Transverse colon (tissue), 4 donors: ENCODE results near the gene DPEP2. TPM values are rescaled to one million over a fixed set of nuclear protein-coding genes. Genes with fewer than 3 reads are reported as not detected.

Experiments used
- DNase-seq: peaks from one replicate; pipeline ENCODE4 v3.0.0-alpha.2; 2019
- H3K27ac ChIP-seq, 4 donors: fragments of 200-600 bp; sonication (generic); 2 replicates each; pipeline ENCODE4 v1.5.1; 2016 to 2018; ENCODE audit warnings: inconsistent platforms in 4 of 4
- H3K27me3 ChIP-seq: fragments of 200-600 bp; sonication (generic); 2 replicates; pipeline ENCODE4 v1.5.1; 2017; ENCODE audit warnings: inconsistent platforms
- H3K36me3 ChIP-seq, 4 donors: fragments of 200-600 bp; sonication (generic); 2 replicates each; pipeline ENCODE4 v1.5.1; 2017 to 2019; ENCODE audit warnings: inconsistent platforms in 4 of 4
- H3K4me1 ChIP-seq, 4 donors: fragments of 200-600 bp; sonication (generic); 2 replicates each; pipeline ENCODE4 v1.5.1; 2017 to 2020; ENCODE audit warnings: inconsistent platforms in 4 of 4
- H3K4me3 ChIP-seq, 4 donors: fragments of 200-600 bp; sonication (generic); 1 replicate in 1 of 4; 2 replicates in 3 of 4; pipeline versions ENCODE4 v1.5.1 to v1.6.1; 2017 to 2019; ENCODE audit warnings: inconsistent platforms in 4 of 4
- H3K9me3 ChIP-seq, 2 donors: fragments of 200-600 bp; sonication (generic); 2 replicates each; pipeline ENCODE4 v1.5.1; 2017 to 2019; ENCODE audit warnings: inconsistent platforms in 2 of 2
- EP300 ChIP-seq: sonication (generic); formaldehyde crosslinking; IDR thresholded peaks from one replicate; pipeline ENCODE4 v1.6.1; 2017; ENCODE audit warnings: antibody characterized with exemption, low read depth
- POLR2A ChIP-seq: fragments of 450-650 bp; IDR thresholded peaks from one replicate; pipeline ENCODE4 v1.6.1; 2016; ENCODE audit warnings: antibody characterized with exemption, mild to moderate bottlenecking, moderate library complexity
- POLR2AphosphoS5 ChIP-seq, 3 donors: sonication (generic); formaldehyde crosslinking; IDR thresholded peaks; one replicate each; pipeline ENCODE4 v1.6.1; 2016; ENCODE audit warnings: antibody characterized with exemption in 3 of 3
- WGBS, 2 donors: methylation state at CpG; one replicate each; pipeline ENCODE4 v1.1.5; 2018; ENCODE audit warnings: low coverage in 1 of 2; 5-methylcytosine and 5-hydroxymethylcytosine counted together
- in situ Hi-C, 4 donors: fragments of 200-750 bp; cut with MboI; loops; one replicate each; pipeline versions ENCODE4 v1.15.0 to v1.15.1; 2017; ENCODE audit warnings: low sequenced_read_pairs in 3 of 4, low pct_ligation_motif_present in 1 of 4, low pct_unique_long_range_greater_than_20kb in 1 of 4
- intact Hi-C: fragments of 100-400 bp; cut with DNase I; formaldehyde crosslinking; loops from one replicate; pipeline ENCODE4 v1.15.1; 2023; ENCODE audit warnings: low total_unique reads
- total RNA-seq, 4 donors: library from RNA; depleted of rRNA; stranded (reverse); fragments of >200 nt; gene quantifications; one replicate each; pipeline ENCODE4 v1.1.0, GENCODE V29; 2016
- TF ChIP-seq, protein P1 (sequence below), 5 experiments: fragments of 200-600 bp in 3 of 5; fragments of 450-650 bp in 2 of 5; sonication (generic) in 3 of 5; IDR thresholded peaks; 1 replicate in 2 of 5; 2 replicates in 3 of 5; pipeline ENCODE4 v1.5.1; 2016 to 2017; ENCODE audit warnings: antibody characterized with exemption in 5 of 5, inconsistent platforms in 3 of 5, mild to moderate bottlenecking in 2 of 5, moderate library complexity in 1 of 5

The DPEP2 gene
- total RNA-seq, 4 donors from 2014 or later, result 1.5 to 4.4 (median 1.5) TPM

DNA sequence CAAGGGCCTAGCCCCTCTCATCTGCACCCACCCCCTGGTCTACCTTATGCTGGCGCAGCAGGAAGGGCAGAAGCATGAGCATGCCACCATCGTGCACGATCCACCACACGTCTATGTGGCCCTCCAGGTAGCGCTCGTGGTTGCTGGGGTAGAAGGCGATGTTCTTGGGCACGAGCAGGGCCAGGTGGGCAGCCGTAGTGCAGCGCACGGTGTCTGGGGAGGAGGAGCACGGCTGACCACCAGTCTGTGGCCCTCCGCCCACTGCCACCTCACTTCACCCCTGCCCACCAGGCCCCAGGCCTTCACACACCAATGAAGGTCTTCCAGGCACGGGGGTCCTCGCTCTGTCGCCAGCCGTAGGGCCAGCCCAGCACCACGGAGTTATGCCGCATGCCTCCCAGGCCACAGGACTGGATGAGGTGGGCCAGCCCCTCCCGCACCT lies 53.1 kb downstream of the DPEP2 start:
- no peaks in the 10 kb centered on the region for H3K9me3 ChIP-seq
- H3K36me3 ChIP-seq, result no peaks in the 10 kb centered on the region
- intact Hi-C loops (no loop called here), in situ Hi-C loops (no loop called here)
- no peak overlapping the region for H3K4me3 ChIP-seq
- H3K27ac ChIP-seq, result no peak overlapping the region
- H3K4me1 ChIP-seq, result peaks cover 14 to 19% (median 16%) of the 10 kb centered on the region in 4 donors
- H3K27me3 ChIP-seq, result no peaks in the 10 kb centered on the region
- TF ChIP-seq POLR2A (no peak), POLR2AphosphoS5 (IDR thresholded peaks at IDR 0.05) (no peak), EP300 (no peak)
- TF ChIP-seq, protein P1, sequence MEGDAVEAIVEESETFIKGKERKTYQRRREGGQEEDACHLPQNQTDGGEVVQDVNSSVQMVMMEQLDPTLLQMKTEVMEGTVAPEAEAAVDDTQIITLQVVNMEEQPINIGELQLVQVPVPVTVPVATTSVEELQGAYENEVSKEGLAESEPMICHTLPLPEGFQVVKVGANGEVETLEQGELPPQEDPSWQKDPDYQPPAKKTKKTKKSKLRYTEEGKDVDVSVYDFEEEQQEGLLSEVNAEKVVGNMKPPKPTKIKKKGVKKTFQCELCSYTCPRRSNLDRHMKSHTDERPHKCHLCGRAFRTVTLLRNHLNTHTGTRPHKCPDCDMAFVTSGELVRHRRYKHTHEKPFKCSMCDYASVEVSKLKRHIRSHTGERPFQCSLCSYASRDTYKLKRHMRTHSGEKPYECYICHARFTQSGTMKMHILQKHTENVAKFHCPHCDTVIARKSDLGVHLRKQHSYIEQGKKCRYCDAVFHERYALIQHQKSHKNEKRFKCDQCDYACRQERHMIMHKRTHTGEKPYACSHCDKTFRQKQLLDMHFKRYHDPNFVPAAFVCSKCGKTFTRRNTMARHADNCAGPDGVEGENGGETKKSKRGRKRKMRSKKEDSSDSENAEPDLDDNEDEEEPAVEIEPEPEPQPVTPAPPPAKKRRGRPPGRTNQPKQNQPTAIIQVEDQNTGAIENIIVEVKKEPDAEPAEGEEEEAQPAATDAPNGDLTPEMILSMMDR (IDR thresholded peaks at IDR 0.05), result no peak
- DNase-seq, result no peak
- 89% methylated on average over 16 of the region's 20 CpGs; no CpG with 5 or more reads in 1 of the 2 donors for whole genome bisulfite sequencing, 2 donors

DNA sequence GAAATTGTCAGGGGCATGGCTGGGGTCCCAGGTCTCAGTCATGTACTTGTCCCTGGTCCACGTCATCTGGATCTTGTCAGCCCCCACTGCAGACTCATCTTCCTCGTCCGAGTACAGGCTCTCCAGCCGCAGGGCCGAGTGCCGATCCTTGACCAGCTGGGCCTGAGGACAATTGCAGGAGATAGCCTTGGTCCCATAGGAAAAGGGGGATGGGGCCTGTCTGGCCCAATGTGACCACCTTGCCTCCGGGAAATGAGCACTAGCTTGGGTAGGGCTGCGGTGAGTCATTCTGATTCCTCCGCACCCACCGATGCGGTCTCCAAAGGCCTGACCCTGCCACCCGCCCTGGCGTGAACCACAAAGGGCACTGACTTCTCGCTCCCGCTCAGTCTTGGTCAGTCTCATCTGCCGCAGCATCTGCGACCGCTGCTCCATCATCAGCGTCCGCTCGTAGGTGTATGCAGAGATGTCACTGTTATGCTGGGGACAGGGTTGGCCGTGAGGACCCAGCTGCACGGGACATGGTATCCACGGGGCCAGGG lies 53.8 kb downstream of the DPEP2 start:
- intact Hi-C loops (no loop called here), in situ Hi-C loops (no loop called here)
- DNase-seq, result no peak
- no peaks in the 10 kb centered on the region for H3K27me3 ChIP-seq
- no peaks in the 10 kb centered on the region for H3K36me3 ChIP-seq
- H3K9me3 ChIP-seq, result no peaks in the 10 kb centered on the region
- H3K27ac ChIP-seq, result peak overlapping the region in 2 of 4 donors; percentile 69 to 89
- TF ChIP-seq EP300, result no peak
- no peak for TF ChIP-seq POLR2AphosphoS5 (IDR thresholded peaks at IDR 0.05)
- TF ChIP-seq, protein P1 (IDR thresholded peaks at IDR 0.05), result no peak
- no peak for TF ChIP-seq POLR2A
- 70 to 75% methylated on average over 2 to 16 of the region's 24 CpGs for WGBS, 2 donors
- H3K4me1 ChIP-seq, result peaks cover 14 to 19% (median 16%) of the 10 kb centered on the region in 4 donors
- no peak overlapping the region for H3K4me3 ChIP-seq

DNA sequence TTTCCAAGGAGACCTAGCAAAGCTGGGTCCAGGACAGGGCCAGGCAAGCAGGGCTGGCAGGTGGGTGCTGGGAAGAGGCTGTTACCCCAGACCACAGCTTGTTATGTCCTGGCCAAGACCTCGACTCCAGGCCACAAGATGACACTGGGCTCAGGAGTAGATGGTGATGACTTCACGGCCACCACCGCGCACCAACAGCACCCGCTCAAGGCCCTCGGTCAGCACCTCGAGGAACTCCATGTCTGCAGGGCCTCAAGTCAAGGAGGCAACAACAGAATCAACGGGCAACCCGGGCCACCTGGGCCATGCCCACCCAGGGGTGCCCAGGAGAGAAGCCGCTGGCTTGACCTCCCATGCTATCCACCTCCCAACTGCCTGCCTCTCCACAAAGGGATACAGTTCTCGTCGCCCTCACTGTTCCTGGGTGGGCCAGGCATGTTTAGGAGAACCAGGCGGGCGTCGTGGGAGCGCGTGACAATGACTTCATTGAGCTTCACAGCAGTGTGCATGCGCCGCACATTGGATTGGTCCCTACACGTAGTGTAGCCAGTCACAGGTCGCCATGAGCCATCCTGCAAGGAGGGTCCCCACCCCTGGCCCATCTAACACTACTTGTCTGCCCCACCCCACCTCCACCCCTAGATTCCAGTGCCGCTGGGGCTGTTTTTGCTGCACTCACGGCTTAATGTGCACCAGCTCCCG lies 54.4 kb downstream of the DPEP2 start:
- no peak for DNase-seq
- H3K27ac ChIP-seq, result peak overlapping the region; percentile 59 to 89 (median 71)
- TF ChIP-seq POLR2AphosphoS5 (IDR thresholded peaks at IDR 0.05), result no peak
- no peak overlapping the region for H3K4me3 ChIP-seq
- H3K4me1 ChIP-seq, result peaks cover 17 to 22% (median 20%) of the 10 kb centered on the region in 4 donors
- intact Hi-C loops (no loop called here), in situ Hi-C loops (no loop called here)
- WGBS, 2 donors, result 91% methylated on average over 24 of the region's 24 CpGs; no CpG with 5 or more reads in 1 of the 2 donors
- no peaks in the 10 kb centered on the region for H3K36me3 ChIP-seq
- no peaks in the 10 kb centered on the region for H3K9me3 ChIP-seq
- no peaks in the 10 kb centered on the region for H3K27me3 ChIP-seq

DNA sequence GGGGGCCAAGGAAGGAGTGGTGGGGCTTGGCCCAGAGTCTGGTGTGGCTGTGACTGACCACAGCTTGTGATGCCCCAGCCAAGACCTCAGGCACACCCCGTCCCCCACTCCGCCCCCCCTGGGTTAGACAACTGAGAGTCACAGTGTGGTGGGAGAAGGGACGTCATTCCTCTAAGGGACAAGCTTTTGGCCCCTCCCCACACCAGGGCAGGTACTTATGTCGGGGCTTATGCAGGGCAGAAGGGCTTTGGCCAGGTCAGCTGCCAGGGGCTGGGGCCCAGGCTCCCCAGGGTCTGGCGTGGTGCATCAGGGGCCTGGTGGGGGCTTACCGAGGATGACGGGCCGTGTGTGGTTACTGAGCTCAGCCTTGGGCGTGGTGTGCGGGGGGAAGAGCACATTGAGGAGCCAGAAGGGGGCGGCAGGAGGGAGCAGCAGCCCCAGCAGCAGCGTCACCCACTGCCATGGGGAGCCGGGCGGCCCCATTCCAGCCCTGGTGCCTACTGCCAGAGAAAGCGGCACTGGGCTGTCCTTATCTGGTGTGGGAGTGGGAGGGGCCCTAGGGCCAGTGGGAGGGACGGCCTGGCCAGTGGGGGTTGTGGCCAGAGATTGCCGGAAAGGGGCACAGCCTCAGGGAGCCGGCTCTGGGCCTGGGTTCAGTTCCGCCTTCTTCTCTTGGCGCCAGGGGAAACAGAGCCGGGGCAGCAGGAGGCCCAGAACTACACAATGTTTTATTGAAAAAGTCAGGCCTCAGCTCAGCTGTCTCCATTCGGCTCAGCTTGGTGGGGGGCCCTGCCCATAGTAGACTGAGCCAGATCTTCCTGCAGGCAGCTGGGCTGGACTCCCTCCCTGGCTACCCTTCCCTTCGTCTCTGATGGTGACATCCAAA lies 55.4 kb downstream of the DPEP2 start, which contains the start of gene LCAT:
TSS of gene LCAT (minus strand) at position 502 of the 886 bp plus-strand sequence. CDS start at position 483, 19 bp downstream.
- H3K4me1 ChIP-seq, result peaks cover 20 to 22% (median 20%) of the 10 kb centered on the region in 4 donors
- WGBS, 2 donors, result 37% methylated on average over 22 of the region's 23 CpGs; no CpG with 5 or more reads in 1 of the 2 donors
- H3K4me3 ChIP-seq, result no peak within 1 kb of the TSS
- H3K9me3 ChIP-seq, result no peaks in the 10 kb centered on the region
- in situ Hi-C loops, result no loop called here
- H3K36me3 ChIP-seq, result no peaks in the 10 kb centered on the region
- H3K27me3 ChIP-seq, result no peaks in the 10 kb centered on the region
- peak; percentile 43 for DNase-seq
- H3K27ac ChIP-seq, result peak within 1 kb of the TSS; percentile 59 to 89 (median 71)
- intact Hi-C loops, result loop anchor here (1.0 kb wide), 1 partner anchor 48 kb away; no protein-coding TSS in a partner anchor
- TF ChIP-seq, protein P1 (IDR thresholded peaks at IDR 0.05), result no peak
- TF ChIP-seq POLR2AphosphoS5 (IDR thresholded peaks at IDR 0.05), result peak in 2 of 3 donors; percentile 31
